Body of pancreas (tissue), 4 donors: ENCODE measurements around the gene GPAM.

Source experiments
- POLR2A ChIP-seq, 3 donors: fragments of 450-650 bp; IDR thresholded peaks; one replicate each; pipeline ENCODE4 v1.6.1; 2016; ENCODE audit warnings: antibody characterized with exemption in 3 of 3, mild to moderate bottlenecking in 2 of 3
- TF ChIP-seq, protein P1 (sequence below), 7 experiments: fragments of 450-650 bp in 4 of 7; fragments of 200-600 bp in 3 of 7; sonication (generic) in 3 of 7; IDR thresholded peaks; one replicate each; pipeline ENCODE4 v1.5.1; 2016 to 2019; ENCODE audit warnings: antibody characterized with exemption in 7 of 7

DNA sequence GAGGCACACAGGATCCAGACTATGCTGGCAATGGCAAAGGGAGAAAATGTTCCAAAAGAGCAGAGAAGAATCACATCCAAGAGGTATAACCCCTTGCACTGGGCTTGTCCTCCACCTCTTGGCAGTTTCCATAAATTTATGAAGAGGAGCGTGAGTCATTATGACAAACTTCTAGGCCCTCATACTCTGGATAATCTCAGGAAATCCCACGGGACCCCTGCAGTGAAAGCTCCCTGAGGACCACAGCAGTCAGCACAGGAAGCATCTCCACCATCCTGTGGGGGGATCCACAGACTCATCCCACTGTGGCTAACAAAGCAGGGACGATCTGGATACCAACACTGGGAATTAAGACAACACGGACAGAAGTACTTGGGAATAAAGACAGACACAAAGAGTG lies 30.3 kb upstream of the GPAM start:
- TF ChIP-seq, protein P1, sequence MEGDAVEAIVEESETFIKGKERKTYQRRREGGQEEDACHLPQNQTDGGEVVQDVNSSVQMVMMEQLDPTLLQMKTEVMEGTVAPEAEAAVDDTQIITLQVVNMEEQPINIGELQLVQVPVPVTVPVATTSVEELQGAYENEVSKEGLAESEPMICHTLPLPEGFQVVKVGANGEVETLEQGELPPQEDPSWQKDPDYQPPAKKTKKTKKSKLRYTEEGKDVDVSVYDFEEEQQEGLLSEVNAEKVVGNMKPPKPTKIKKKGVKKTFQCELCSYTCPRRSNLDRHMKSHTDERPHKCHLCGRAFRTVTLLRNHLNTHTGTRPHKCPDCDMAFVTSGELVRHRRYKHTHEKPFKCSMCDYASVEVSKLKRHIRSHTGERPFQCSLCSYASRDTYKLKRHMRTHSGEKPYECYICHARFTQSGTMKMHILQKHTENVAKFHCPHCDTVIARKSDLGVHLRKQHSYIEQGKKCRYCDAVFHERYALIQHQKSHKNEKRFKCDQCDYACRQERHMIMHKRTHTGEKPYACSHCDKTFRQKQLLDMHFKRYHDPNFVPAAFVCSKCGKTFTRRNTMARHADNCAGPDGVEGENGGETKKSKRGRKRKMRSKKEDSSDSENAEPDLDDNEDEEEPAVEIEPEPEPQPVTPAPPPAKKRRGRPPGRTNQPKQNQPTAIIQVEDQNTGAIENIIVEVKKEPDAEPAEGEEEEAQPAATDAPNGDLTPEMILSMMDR (IDR thresholded peaks at IDR 0.05): no peak
- no peak for TF ChIP-seq POLR2A (IDR thresholded peaks at IDR 0.05)
